Stimulated activated CD4-positive, alpha-beta T cell treated with anti-CD3 and anti-CD28 coated beads, Interleukin-1b, Interleukin-23, amount 100 ng/mL, for 1 hour (primary cell): Measurements from ENCODE around the gene EML4.
"Not testable (repeated sequence)": the region's sequence is repeated elsewhere in the genome, so short reads cannot be mapped to it uniquely, and the experiment has no call there.

ENCODE experiments used
- DNase-seq, 2 donors: peaks; one replicate each; pipeline ENCODE4 v3.0.0-alpha.2; 2020; ENCODE audit warnings: low read depth in 2 of 2

The EML4 gene

DNA sequence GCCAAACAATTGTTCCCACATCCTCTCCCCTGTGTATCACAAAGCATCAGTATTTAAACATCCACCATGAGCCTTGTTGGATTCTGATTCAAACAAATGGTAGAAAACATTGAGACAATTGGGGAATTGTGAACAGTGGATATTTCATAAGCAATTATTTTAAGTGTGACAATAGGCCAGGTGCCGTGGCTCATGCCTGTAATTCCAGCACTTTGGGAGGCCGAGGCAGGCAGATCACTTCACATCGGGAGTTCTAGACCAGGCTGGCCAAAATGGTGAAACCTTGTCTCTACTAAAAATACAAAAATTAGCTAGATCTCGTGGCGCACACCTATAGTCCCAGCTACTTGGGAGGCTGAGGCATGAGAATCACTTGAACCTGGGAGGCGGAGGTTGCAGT, 165.7 kb downstream of the EML4 start:
- not testable (repeated sequence) for DNase-seq

DNA sequence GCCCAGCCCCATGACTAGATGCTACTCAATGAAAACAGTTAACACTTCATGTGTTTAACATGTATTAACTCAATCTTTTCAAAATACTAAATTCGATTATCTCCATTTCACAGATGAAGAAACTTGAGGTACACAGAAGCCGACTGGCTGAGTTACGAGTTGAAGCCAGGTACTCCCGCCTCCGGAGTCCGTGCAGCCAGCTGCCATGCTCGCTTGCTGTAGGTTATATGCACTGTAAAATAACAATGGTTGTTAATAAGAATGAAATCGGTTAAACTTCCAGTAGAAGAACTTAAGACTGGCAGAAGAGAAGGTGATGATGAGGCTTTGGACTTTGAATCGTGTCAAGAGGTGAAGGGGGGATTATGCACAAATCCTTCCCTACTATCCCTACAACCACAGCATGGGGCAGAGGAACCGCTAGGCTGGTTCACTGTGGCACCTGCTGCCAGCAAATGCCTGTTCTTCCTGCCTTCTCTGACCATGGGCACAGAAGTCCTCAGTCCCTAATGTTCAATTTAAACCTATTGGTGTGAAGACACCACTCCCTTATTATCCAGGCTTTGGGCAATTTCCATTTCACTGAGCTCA, 166.5 kb downstream of the EML4 start:
- DNase-seq: no peak

DNA sequence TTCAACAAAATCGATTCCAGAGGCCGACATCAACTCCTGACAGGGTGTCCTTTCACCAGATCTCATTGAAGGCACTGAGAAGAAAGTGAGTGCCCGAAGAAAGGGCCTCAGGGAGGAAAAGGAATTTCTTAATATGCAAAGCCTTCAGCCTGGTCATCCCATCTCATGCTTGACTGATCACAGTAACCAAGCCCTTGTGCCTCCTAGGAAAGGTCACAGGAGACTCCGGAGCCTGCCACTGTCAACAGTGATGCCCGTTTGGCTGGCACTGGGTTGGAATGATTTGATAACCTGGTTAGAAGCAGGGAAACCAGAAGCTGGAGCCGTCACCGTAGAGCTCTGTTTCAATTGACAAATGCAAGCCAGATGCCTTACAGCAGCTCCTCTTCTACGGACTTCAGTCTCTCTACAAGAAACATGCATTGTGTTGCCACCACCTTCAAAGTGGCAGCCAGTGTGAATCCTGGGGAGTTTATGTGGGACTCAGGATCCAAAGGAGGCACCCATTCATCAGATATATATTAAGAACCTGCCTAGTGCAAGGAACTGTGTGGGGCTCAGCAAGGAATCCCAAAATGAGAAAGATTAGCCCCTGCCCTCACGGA, 167.3 kb downstream of the EML4 start:
- no peak for DNase-seq

DNA sequence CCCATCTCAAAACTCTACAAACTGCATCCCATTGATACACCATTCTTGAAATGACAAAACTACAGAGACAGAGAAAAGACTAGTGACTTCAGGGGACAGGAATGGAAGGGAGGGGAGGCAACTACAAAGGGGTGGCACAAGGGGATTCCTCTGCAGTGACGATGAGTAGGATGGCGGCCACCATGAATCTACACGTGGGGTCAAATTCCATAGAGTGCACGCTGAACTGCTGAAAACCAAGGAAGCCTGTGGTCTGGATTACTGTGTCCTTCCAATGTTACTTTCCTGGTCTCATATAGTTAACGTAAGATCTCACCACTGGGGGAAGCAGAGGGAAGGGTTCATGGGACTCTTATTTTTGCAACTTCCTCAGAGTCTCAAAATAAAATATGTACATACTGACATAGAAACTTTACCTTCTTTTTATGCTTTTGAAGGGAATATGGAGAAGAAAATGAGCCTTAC, 168.2 kb downstream of the EML4 start:
- no peak for DNase-seq

DNA sequence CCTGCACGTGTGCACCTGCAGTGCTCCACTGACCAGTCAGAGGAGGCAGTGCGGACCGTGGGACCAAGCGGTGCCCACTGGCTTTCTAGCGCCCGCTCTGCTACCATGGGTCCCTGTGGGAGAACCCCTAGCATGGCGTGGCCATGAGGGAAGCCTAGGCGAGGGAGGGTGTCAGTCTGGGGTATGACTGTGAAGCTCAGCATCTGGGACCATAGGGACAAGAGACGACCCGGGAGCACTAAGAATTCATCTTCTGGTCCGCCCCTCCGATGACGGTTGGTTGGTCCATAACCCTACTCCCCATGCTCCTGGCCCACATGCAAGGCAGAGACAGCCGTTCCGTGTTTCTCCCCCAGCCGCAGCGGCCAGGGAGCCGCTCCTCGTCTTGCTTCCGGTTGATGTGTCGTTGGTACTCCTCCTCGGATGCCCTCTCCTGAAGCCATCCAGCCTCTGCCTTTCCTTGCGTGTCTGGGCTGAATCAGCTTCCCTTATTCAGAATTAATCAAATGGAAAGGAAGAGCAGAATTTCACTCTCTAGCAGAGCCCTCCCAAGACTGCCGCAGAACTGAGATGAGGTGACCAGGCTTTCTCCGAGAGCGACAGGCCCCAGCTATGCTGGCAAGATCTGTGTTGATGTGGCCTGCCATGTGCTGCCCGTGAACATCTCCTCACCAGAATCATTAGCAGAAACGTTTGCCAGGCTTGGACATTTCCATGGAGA, 168.9 kb downstream of the EML4 start:
- no peak for DNase-seq

DNA sequence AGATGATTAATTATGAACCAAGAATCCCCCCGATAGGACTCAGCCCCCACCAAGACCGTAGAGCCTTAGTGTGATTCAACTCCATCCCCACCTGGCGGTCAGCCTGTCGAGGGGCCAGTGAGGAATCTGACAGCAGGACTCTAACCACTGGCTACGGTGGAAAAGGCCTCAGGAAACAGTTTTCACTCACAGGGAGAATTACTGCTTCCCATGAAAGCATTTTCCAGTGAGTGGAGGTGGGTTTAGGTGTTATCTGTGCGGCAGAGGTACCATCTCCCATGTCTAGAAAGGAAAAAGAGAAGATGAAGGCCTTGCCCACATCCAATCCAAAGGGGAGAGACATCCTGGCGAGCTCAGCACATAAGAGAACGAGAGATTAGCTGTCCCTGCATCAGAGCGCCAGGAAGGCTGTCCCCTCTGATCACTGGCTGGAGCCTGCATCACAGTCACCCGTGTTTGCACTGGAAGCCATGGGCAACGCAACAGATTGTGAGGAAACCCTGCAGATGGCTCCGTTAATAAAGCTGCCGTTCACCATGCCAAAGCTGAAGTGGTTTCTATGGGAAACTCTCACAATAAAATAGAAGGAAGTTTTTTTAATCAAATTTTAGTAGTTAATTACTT, 169.5 kb downstream of the EML4 start:
- no peak for DNase-seq

DNA sequence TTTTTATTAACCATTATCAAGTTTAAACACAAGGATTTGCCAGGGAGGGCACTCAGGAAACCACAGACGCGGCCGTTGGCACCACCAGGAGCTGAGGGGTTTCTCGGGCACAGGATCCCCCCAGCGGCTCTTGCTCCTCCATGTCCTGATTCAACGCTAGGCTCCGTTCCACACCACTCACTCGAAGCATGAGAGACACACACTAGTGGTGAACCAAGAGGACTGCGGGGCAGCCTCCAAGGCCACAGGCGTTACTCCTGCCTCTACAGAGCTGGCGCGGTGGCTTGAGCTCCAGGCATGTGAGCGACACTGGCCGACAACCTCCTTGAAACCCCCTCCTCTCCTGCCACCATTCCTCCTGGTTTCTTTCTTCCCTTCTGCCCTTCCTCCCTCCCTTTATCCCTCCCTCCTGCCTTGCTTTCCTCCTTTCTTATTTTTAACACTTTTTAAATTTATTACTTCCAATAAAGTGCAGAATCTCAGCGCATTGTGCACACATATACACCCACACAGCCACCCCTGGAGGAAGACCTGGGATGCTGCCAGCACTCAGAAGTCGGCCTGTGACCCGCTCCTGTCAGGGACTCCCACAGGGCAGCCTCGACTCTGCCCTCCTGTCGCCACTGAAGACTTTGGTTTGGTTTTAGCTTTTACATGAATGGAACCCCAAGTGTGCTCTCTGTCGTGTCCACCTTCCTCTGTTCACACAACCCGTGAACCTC, 170.2 kb downstream of the EML4 start:
- DNase-seq: no peak

DNA sequence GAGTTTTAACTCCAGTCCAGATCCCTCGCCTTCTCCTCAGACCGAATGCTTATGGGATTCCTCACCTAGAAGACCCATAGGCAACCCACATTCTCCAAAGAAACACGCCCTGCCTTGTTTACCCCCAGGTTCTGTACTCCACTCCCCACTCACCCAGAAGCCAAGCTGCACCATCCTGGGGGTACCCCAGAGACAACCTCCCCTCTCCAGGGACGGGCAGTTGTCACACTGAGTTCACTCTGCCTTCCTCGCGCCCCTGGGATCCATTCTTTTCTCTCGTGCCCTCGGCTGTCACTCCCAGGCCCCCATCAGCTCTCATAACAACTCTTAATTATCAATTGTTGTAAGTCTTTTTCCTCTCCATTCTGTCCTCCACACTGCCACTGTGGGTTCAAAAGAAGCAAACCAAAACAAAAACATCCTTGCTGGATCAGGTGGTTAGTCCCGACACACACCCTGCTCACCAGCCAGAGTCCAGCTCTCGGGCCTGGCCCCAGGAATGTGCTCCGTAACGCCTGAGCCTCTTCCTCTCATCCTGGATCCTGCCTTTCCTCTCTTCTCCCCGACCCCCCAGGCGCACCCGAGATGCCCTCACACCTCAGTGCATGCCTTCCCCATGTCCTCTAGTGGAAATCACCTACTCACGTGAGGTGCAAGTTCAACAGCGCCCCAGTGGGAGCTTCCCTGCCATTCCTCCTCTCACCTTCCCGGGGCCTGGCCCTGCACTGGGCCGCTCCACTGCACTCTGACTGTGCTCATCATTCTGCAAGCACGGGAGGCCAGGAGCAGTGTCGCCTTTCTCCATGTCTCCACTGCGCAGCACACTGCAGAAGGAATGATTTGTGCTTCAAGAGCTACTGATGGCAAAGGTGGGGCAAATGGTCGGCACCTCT, 171.1 kb downstream of the EML4 start:
- no peak for DNase-seq

DNA sequence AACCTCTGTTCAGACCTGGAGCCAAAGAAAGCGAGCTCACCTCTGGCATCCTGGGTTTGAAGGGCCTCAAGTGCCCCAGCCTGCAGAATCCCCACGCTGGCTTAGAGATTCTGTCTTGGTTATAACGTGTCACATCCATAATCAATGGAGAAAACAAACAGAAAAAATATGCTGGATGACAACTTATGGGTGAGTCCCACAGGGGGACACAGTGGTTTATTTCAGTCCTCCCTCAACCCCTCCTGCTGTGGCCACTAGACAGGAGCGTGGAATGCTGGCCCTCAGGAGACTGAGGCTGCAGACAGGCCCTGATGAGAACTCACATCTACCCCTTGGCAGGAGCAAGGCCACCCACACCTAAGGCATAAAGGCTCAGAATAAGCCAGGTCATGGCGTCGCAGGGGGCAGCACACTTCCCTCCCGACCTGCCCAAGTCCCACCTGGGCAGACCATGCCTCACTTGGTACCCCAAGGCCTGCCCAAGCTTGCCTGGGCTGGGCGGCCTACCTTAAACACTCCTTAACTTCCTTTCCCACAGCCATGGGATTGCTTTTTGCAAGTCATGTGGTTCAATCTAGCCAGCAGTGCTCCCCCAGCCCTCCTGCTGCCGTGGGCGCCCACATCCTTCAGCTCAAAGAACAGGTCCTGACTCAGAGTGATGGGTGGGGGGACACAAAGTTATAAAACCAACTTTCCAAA, 171.9 kb downstream of the EML4 start:
- no peak for DNase-seq

DNA sequence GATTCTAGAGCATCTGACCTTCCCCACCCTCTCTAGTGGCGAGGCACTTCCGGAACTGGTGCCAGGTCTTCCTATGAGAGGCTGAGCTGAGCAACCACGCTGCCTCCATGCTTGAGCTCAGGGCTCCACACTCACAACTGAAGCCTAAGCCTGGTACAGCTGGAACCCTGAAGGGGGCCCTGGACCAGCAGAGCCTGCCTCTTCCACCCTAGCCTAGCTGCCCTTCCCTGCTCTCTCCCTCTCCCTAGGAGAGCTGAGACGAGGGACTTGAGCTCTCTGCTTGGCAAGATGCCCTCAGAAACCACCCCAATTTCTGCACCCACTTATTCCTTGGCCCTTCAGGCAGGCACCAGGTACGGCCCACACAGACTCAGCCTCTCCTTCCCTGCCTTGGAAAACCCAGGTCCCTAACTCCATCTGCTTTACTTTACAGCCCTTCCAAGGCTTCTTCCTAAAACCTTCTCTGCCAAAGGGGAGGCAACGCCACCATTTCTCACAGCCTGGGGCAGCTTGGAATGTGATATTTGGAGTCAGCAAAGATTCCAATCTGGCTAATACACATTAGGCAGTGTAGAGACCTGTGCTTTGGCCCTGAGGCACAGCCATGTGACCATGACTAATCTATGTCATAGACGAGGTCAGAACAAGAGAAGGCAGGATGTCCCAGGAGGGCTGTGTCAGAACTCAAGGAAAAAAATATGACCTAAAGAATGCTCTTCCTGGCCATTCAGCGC, 173.1 kb downstream of the EML4 start:
- no peak for DNase-seq

DNA sequence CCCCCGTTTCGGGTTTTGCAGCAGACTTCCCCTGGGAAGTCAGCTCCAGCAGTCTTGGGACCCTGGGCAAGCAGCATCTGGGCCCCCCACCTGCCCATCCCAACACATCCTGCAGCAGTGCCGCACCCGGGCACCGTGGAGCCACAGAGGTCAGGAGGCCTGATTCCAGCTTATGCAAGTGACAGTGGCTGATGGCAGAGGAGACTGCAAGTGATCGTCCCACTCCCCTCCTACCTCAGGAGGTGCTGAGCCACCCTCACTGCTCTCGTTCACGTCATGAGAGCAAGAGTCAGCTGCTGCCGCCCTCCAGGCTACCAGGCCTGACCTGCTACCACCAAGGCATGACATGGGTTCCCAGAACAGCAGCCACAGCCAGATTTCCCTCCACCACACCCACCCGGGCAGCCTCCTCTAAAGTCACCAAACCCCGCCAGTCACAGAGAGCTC, 173.7 kb downstream of the EML4 start:
- no peak for DNase-seq

DNA sequence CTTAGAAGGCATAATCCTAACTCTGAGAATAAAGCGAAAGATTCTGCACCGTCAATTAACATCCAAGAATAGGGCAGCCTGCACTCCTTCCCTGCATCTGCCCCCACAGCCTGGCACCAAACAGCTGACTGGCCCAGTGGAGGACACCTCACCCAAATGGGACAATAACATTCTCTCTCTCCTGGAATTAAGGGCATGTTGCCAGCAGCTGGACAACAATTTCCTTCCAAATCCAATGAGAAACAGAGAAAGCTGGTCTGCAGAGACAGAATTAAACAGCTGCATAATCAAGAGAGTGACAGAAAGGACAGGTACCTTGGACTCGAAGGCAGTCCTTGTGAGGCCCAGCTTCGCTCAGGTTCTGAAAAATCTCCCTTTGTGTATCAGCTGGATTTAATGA, 176.8 kb downstream of the EML4 start:
- no peak for DNase-seq

DNA sequence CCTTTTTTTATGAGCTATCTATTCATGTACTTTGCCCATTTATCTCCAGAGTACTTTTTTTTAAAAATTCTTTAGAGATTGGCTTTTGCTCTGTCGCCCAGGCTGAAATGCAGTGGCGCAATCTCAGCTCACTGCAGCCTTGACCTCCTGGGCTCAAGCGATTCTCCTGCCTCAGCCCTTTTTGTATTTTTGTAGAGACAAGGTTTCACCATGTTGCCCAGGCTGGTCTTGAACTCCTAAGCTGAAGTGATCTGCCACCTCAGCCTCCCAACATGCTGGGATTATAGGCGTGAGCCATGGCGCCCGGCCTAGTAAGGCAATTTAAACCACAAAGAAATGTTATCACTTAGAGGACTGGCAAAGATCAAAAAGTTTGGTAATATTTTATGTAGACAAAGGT, 177.7 kb downstream of the EML4 start:
- not testable (repeated sequence) for DNase-seq

DNA sequence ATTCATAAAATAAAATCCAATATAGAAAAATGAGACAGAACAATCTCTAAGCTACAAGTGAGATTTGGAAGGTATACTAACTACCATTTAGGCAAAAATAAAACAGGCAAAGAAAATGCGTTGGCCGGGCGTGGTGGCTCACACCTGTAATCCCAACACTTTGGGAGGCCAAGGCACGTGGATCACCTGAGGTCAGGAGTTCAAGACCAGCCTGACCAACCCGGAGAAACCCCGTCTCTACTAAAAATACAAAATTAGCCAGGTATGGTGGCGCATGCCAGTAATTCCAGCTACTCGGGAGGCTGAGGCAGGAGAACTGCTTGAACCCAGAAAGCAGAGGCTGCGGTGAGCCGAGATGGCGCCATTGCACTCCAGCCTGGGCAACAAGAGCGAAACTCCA, 178.4 kb downstream of the EML4 start:
- DNase-seq: not testable (repeated sequence)

DNA sequence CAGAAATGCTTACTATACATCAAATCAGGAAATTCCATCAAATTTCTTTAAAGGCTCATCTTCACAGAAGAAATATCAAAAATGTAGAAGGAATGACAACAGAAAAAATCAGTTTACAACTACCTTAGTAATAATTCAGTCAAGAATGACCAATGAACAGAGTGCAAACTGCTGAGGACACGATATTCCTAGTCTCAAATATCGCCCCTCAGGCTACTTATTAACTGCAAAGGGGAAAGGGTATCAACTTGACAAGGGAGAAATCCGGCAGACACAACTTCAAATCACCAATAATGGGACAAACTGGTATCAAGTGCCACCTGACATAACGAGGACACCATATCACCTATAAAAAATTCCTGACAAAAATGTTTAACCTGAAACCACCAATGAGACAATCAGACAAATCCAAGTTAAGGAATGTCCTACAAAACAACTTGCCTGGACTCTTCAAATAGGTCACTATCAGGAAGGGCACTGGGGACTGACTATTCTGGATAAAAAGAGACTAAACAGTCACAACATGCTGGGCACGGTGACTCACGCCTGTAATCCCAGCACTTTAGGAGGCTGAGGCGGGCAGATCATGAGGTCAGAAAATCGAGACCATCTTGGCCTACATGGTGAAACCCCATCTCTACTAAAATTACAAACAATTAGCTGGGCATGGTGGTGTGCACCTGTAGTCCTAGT, 179.1 kb downstream of the EML4 start:
- no peak for DNase-seq

DNA sequence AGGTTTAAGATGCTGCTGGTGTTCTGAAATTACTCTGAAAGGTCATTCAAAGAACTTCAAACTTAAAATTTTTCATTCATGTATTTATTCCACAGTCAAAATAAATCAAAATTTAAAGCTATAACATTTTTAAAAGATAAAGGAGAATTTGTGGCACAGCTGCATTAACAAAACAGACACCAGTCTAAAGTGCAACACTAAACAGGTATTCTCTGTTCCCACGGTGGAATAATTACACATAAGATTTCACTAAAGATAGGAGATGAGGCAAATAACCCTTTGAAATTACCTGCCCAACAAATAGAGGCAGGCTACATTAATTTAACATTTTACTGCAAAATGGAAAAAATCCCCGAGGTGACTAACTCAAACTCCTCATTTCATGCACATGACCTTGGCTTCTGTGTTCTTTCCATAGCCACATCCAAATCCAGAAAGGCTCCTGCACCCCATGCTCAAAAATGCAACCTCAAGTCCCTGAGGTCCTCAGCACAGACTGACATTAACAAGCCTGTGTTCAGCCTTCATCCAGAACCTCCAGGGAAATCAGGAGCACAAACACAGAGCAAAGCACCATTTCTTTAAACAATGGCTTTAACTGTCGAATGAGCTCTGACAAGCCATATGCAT, 181.4 kb downstream of the EML4 start:
- no peak for DNase-seq

DNA sequence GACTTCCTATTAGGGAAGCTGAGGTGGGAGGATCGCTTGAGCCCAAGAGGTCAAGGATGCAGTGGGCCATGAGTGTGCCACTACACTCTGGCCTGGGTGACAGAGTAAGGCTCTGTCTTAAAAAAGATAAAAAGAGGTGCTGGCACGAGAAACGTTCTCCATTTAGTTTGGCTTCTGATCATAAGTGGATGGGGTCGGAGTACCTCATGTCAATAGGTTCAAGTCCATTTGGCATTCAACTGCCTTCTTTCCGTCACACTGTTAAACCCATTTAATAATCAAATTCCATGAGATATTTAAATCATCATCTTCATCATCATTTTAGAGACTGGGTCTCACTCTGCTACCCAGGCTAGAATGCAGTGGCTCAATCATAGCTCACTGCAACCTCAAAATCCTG, 182.7 kb downstream of the EML4 start:
- no peak for DNase-seq

DNA sequence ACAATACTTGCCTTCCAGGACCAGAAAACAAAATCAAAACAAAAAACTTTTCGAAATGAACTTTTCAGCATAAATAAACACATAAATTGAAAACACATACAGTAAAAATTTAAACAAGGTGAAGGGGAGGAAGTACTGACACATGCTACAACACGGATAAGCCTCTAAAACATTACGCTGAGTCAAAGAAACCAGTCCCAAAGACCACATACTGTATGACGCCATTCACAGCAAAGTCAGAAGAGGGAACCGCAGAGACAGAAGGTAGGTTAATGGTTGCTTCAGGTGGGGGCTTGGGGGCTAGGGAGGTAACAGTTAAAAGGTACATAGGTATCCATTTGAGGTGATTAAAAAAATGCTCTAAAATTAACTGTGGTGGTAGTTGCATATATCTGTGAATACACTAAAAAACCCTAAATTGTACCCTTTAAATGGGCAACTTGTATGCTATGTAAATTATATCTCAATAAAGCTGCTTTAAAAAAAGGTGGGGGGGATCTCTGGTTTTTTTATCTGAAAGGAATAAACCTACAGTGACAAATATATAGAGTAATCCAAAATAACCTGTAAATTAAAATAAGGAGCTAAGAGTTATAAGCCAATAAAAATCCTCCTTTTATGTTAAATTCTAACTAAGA, 184.8 kb downstream of the EML4 start:
- no peak for DNase-seq
